ENCODE data around the gene LRRC30.
"Not testable (repeated sequence)": the region's sequence is repeated elsewhere in the genome, so short reads cannot be mapped to it uniquely, and the experiment has no call there.

Gene LRRC30

GRCh38 chr18:7230626-7231349, at the start of gene LRRC30:
Gene LRRC30, plus strand, starts transcription at chr18:7231089. Its CDS starts 50 bp downstream, at chr18:7231139.
- DNase-seq (ENCODE audit: low read depth in 2 of 2) = no peak

- no peak for DNase-seq (ENCODE audit: low read depth in 2 of 2)
Observed at GRCh38 chr18:7185701-7186100, 45.2 kb upstream of the LRRC30 start.

- no peak for DNase-seq (ENCODE audit: low read depth in 2 of 2)
Observed at GRCh38 chr18:7190547-7191156, 40.2 kb upstream of the LRRC30 start.

- DNase-seq (ENCODE audit: low read depth in 2 of 2) = no peak
Observed at GRCh38 chr18:7191736-7192135, 39.2 kb upstream of the LRRC30 start.

GRCh38 chr18:7195266-7195665, 35.6 kb upstream of the LRRC30 start:
- DNase-seq (ENCODE audit: low read depth in 2 of 2) = no peak

- DNase-seq (ENCODE audit: low read depth in 2 of 2) = no peak
Observed at GRCh38 chr18:7196421-7196820, 34.5 kb upstream of the LRRC30 start.

GRCh38 chr18:7197854-7198253, 33.0 kb upstream of the LRRC30 start:
- DNase-seq (ENCODE audit: low read depth in 2 of 2) = no peak

GRCh38 chr18:7198326-7198725, 32.6 kb upstream of the LRRC30 start:
- DNase-seq (ENCODE audit: low read depth in 2 of 2) = no peak

- no peak for DNase-seq (ENCODE audit: low read depth in 2 of 2)
Observed at GRCh38 chr18:7201096-7201495, 29.8 kb upstream of the LRRC30 start.

- DNase-seq (ENCODE audit: low read depth in 2 of 2) = no peak
Observed at GRCh38 chr18:7202169-7202568, 28.7 kb upstream of the LRRC30 start.

GRCh38 chr18:7203601-7204000, 27.3 kb upstream of the LRRC30 start:
- not testable (repeated sequence) for DNase-seq (ENCODE audit: low read depth in 2 of 2)

GRCh38 chr18:7205346-7205745, 25.5 kb upstream of the LRRC30 start:
- no peak for DNase-seq (ENCODE audit: low read depth in 2 of 2)

GRCh38 chr18:7206217-7206616, 24.7 kb upstream of the LRRC30 start:
- no peak for DNase-seq (ENCODE audit: low read depth in 2 of 2)

- no peak for DNase-seq (ENCODE audit: low read depth in 2 of 2)
Observed at GRCh38 chr18:7207366-7207915, 23.4 kb upstream of the LRRC30 start.

- DNase-seq (ENCODE audit: low read depth in 2 of 2) = no peak
Observed at GRCh38 chr18:7221424-7222155, 9.3 kb upstream of the LRRC30 start.

GRCh38 chr18:7224198-7224597, 6.7 kb upstream of the LRRC30 start:
- no peak for DNase-seq (ENCODE audit: low read depth in 2 of 2)

GRCh38 chr18:7232218-7232617, 1.3 kb downstream of the LRRC30 start:
- DNase-seq (ENCODE audit: low read depth in 2 of 2) = no peak

- DNase-seq (ENCODE audit: low read depth in 2 of 2) = no peak
Observed at GRCh38 chr18:7233134-7233810, 2.4 kb downstream of the LRRC30 start.

GRCh38 chr18:7234091-7234490, 3.2 kb downstream of the LRRC30 start:
- no peak for DNase-seq (ENCODE audit: low read depth in 2 of 2)

GRCh38 chr18:7234956-7235355, 4.1 kb downstream of the LRRC30 start:
- DNase-seq (ENCODE audit: low read depth in 2 of 2) = no peak

GRCh38 chr18:7236072-7236471, 5.2 kb downstream of the LRRC30 start:
- no peak for DNase-seq (ENCODE audit: low read depth in 2 of 2)

- DNase-seq (ENCODE audit: low read depth in 2 of 2) = no peak
Observed at GRCh38 chr18:7236933-7237332, 6.0 kb downstream of the LRRC30 start.
